ENCODE measurements around the gene STMN3. TPM values are rescaled to one million over a fixed set of nuclear protein-coding genes. Genes with fewer than 3 reads are reported as not detected.

STMN3 gene
- total RNA-seq = 107 TPM

GRCh38 chr20:63653041-63653973, at the start of gene STMN3:
Gene STMN3, minus strand, starts transcription at chr20:63653424. Its CDS starts 79 bp downstream, at chr20:63653345.

GRCh38 chr20:63696628-63697356, 43.6 kb upstream of the STMN3 start, which contains the start of gene TNFRSF6B:
Gene TNFRSF6B, plus strand, starts transcription at chr20:63696652. Its CDS starts 116 bp downstream, at chr20:63696768.

GRCh38 chr20:63657937-63658748, 4.9 kb upstream of the STMN3 start, which contains the start of gene RTEL1:
Gene RTEL1, plus strand, starts transcription at chr20:63658312. Its CDS starts 1,091 bp downstream, at chr20:63659403.

GRCh38 chr20:63626424-63627128, 26.6 kb downstream of the STMN3 start, which contains the start of gene GMEB2:
Gene GMEB2, minus strand, starts transcription at chr20:63627101. Its CDS starts 7,704 bp downstream, at chr20:63619397.

Small RNAs within 50 kb of the gene (small RNA-seq; reads per million reads assigned to genes)
- not detected for gene TNFRSF6B (ENCODE audit: low replicate concordance)

Other genes with a start within 250 kb of the STMN3 start
- gene KCNQ2, start 180.8 kb downstream of the STMN3 start, total RNA-seq = 250 TPM
- gene EEF1A2, start 154.3 kb downstream of the STMN3 start, total RNA-seq = 281 TPM
- gene PPDPF, start 132.7 kb downstream of the STMN3 start, total RNA-seq = 80.8 TPM
- gene PTK6, start 116.0 kb downstream of the STMN3 start, total RNA-seq = not detected
- not detected for gene SRMS, start 105.7 kb downstream of the STMN3 start, total RNA-seq
- 4.1 TPM for gene FNDC11, start 99.3 kb downstream of the STMN3 start, total RNA-seq
- 7.8 TPM for gene HELZ2, start 79.2 kb downstream of the STMN3 start, total RNA-seq
- 9.7 TPM for gene GMEB2, start 26.3 kb downstream of the STMN3 start, total RNA-seq
- 19.1 TPM for gene RTEL1, start 4.9 kb upstream of the STMN3 start, total RNA-seq
- 1.3 TPM for gene TNFRSF6B, start 43.2 kb upstream of the STMN3 start, total RNA-seq
- 27.9 TPM for gene ARFRP1, start 54.6 kb upstream of the STMN3 start, total RNA-seq
- gene ZGPAT, start 54.6 kb upstream of the STMN3 start, total RNA-seq = 15.7 TPM
- gene LIME1, start 83.2 kb upstream of the STMN3 start, total RNA-seq = 13.5 TPM
- 3.4 TPM for gene SLC2A4RG, start 86.4 kb upstream of the STMN3 start, total RNA-seq
- gene ZBTB46, start 177.8 kb upstream of the STMN3 start, total RNA-seq = 20.3 TPM
- gene ABHD16B, start 208.1 kb upstream of the STMN3 start, total RNA-seq = not detected
- gene TPD52L2, start 211.8 kb upstream of the STMN3 start, total RNA-seq = 32.6 TPM
- 80.4 TPM for gene DNAJC5, start 241.7 kb upstream of the STMN3 start, total RNA-seq